Measurements from ENCODE around the gene SLC8A2. TPM values are rescaled to one million over a fixed set of nuclear protein-coding genes. Genes with fewer than 3 reads are reported as not detected.

SLC8A2 gene
- total RNA-seq, 1 experiment from 2014 or later: 0.10 TPM

DNA sequence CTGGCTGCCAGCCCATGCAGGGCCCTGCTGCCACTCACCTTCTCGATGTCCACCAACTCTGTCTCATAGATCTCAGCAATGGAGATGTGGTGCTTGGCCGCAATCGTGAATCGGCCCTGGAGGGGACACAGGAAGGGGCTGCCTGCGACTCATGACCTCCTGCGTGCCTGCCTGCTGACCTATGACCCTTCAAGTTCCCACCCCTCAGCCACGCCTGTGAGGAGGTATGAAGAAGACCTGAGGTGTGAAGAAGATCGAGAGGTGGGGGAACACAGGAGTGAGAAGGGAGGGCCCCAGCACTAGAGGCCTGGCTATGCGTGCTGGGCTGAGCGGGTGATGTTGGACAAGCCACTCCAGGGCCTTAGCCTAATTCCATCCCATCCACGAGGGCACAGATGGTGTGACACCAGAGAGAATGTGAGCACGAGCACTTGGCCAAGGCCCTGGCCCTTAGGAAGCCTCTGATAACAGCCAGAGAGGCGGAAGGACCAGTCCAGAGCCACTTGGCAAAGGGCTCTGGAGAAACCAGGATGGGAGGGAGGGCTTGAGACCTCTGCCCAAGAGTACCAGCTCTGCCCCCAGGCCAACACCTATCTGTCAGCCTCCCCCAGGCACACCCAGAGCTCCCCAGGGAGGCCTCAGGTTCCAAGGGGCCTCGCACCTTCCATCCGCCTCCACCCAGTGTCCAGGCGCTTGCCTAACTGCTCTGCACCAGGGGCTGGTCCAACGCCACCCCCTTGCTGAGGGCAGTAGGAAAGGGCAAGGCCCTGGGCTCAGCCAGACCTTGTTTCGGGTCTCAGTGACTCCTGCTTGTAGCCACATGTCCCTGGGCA lies 21.9 kb upstream of the SLC8A2 start:
- ATAC-seq (peak; percentile 19; the same call in 1 of the 2 replicates), DNase-seq (ENCODE audit: low read depth, low spot score) (no peak)
- intact Hi-C loops (cut with micrococcal nuclease; ENCODE audit: unreplicated experiment): no loop called here
- CTCF ChIA-PET: no interaction called here
- Histone ChIP-seq H3K36me3 (ENCODE audit: control insufficient read depth, insufficient read depth, low read length) (no peaks in the 10 kb centered on the region), H3K4me1 (ENCODE audit: control insufficient read depth, insufficient read depth, low read length) (no peaks in the 10 kb centered on the region; the same call in 1 of the 2 replicates), H3K27ac (ENCODE audit: low read length) (no peak overlapping the region), H3K4me3 (ENCODE audit: low read depth in 2 of 2, low read length in 2 of 2) (no peak overlapping the region), H3K9me3 (ENCODE audit: control insufficient read depth, insufficient read depth, low read depth, low read length) (no peaks in the 10 kb centered on the region), H3K27me3 (ENCODE audit: control insufficient read depth, insufficient read depth, low read length) (no peaks in the 10 kb centered on the region)
- BruUV-seq (replicated peaks): no TSS peak
- in situ Hi-C loops (cut with HindIII; ENCODE audit: low pct_unique_long_range_greater_than_20kb, low sequenced_read_pairs): no loop called here
- POLR2A ChIA-PET: no interaction called here
- TF ChIP-seq SIN3A (IDR thresholded peaks at IDR 0.05; ENCODE audit: borderline replicate concordance, insufficient read depth, low read depth, low read length) (no peak), POLR2AphosphoS5 (IDR thresholded peaks at IDR 0.05; ENCODE audit: low read depth, low read length) (no peak), TCF7L2 (IDR thresholded peaks at IDR 0.05; ENCODE audit: low read depth, low read length) (no peak)
- TF ChIP-seq, protein P1, sequence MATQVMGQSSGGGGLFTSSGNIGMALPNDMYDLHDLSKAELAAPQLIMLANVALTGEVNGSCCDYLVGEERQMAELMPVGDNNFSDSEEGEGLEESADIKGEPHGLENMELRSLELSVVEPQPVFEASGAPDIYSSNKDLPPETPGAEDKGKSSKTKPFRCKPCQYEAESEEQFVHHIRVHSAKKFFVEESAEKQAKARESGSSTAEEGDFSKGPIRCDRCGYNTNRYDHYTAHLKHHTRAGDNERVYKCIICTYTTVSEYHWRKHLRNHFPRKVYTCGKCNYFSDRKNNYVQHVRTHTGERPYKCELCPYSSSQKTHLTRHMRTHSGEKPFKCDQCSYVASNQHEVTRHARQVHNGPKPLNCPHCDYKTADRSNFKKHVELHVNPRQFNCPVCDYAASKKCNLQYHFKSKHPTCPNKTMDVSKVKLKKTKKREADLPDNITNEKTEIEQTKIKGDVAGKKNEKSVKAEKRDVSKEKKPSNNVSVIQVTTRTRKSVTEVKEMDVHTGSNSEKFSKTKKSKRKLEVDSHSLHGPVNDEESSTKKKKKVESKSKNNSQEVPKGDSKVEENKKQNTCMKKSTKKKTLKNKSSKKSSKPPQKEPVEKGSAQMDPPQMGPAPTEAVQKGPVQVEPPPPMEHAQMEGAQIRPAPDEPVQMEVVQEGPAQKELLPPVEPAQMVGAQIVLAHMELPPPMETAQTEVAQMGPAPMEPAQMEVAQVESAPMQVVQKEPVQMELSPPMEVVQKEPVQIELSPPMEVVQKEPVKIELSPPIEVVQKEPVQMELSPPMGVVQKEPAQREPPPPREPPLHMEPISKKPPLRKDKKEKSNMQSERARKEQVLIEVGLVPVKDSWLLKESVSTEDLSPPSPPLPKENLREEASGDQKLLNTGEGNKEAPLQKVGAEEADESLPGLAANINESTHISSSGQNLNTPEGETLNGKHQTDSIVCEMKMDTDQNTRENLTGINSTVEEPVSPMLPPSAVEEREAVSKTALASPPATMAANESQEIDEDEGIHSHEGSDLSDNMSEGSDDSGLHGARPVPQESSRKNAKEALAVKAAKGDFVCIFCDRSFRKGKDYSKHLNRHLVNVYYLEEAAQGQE (IDR thresholded peaks at IDR 0.05; ENCODE audit: insufficient read depth in 1 of 2, low read depth in 2 of 2, low read length in 1 of 2): no peak
- TF ChIP-seq, protein P2, sequence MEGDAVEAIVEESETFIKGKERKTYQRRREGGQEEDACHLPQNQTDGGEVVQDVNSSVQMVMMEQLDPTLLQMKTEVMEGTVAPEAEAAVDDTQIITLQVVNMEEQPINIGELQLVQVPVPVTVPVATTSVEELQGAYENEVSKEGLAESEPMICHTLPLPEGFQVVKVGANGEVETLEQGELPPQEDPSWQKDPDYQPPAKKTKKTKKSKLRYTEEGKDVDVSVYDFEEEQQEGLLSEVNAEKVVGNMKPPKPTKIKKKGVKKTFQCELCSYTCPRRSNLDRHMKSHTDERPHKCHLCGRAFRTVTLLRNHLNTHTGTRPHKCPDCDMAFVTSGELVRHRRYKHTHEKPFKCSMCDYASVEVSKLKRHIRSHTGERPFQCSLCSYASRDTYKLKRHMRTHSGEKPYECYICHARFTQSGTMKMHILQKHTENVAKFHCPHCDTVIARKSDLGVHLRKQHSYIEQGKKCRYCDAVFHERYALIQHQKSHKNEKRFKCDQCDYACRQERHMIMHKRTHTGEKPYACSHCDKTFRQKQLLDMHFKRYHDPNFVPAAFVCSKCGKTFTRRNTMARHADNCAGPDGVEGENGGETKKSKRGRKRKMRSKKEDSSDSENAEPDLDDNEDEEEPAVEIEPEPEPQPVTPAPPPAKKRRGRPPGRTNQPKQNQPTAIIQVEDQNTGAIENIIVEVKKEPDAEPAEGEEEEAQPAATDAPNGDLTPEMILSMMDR (IDR thresholded peaks at IDR 0.05): no peak

DNA sequence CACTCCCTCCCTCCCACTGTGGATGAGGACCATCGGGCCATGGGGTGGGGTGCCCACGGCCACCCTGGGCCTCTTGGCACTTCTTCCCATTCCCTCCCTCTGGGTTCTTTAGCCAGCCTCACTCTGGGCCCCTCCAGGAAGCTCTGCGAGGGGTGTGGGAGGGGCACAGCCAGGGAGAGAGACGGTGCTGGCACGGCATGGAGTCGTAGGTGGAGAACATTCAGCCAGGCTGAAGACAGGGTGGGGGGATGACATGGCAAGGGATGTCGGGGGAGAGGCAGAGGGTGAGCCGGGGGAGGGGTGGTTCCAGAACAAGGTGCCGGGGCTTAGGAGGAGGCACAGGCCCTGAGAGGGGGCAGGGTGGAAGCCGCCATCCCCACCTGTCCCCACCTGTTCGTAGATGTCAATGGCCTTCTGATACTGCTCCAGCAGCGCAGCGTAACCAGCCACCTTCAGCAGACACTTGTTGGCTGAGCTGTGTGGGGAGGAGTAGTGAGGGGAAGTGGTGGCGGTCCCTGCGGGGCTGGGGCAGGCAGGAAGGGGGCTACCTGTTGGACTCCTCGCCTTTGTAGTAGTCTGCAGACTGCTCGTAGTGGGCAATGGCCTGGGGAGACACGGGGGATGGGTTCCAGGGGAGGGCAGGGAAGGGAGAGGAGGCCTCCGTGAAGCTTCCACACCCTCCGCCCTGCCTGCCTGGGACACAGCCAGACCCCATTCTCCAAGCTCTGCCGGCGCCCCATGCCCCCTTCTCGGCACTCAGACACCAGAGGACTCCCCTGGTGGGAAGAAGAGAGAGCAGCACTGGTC lies 21.1 kb upstream of the SLC8A2 start:
- H3K27ac ChIP-seq (ENCODE audit: low read length): no peak overlapping the region
- no peaks in the 10 kb centered on the region; the same call in 1 of the 2 replicates for H3K4me1 ChIP-seq (ENCODE audit: control insufficient read depth, insufficient read depth, low read length)
- ATAC-seq (no peak), DNase-seq (ENCODE audit: low read depth, low spot score) (no peak)
- H3K27me3 ChIP-seq (ENCODE audit: control insufficient read depth, insufficient read depth, low read length): no peaks in the 10 kb centered on the region
- TF ChIP-seq SIN3A (IDR thresholded peaks at IDR 0.05; ENCODE audit: borderline replicate concordance, insufficient read depth, low read depth, low read length) (no peak), TCF7L2 (IDR thresholded peaks at IDR 0.05; ENCODE audit: low read depth, low read length) (no peak), POLR2AphosphoS5 (IDR thresholded peaks at IDR 0.05; ENCODE audit: low read depth, low read length) (no peak)
- TF ChIP-seq, protein P2 (IDR thresholded peaks at IDR 0.05): no peak
- TF ChIP-seq, protein P1 (IDR thresholded peaks at IDR 0.05; ENCODE audit: insufficient read depth in 1 of 2, low read depth in 2 of 2, low read length in 1 of 2): no peak
- H3K36me3 ChIP-seq (ENCODE audit: control insufficient read depth, insufficient read depth, low read length): no peaks in the 10 kb centered on the region
- H3K9me3 ChIP-seq (ENCODE audit: control insufficient read depth, insufficient read depth, low read depth, low read length): no peaks in the 10 kb centered on the region
- H3K4me3 ChIP-seq (ENCODE audit: low read depth in 2 of 2, low read length in 2 of 2): no peak overlapping the region
- in situ Hi-C loops (cut with HindIII; ENCODE audit: low pct_unique_long_range_greater_than_20kb, low sequenced_read_pairs): no loop called here
- intact Hi-C loops (cut with micrococcal nuclease; ENCODE audit: unreplicated experiment): no loop called here
- ChIA-PET CTCF (no interaction called here), POLR2A (no interaction called here)
- no TSS peak for BruUV-seq (replicated peaks)

Measured in Panc1 (cell line).